GM23248 (cell line): ENCODE results near the gene MTMR11. TPM values are rescaled to one million over a fixed set of nuclear protein-coding genes. Genes with fewer than 3 reads are reported as not detected.

Source experiments
- DNase-seq: peaks from one replicate; pipeline ENCODE4 v3.0.0-alpha.2; 2015
- H2AFZ ChIP-seq: fragments of 200-600 bp; sonication (generic); 2 replicates; pipeline ENCODE4 v1.6.1; 2016; ENCODE audit warnings: antibody characterized with exemption
- H3F3A ChIP-seq: fragments of 200-600 bp; sonication (generic); 2 replicates; pipeline ENCODE4 v1.6.1; 2016; ENCODE audit warnings: mild to moderate bottlenecking, antibody characterized with exemption, mixed run types; ENCODE audit not compliant: insufficient read depth
- H3K27ac ChIP-seq: fragments of 200-600 bp; sonication (generic); 2 replicates; pipeline ENCODE4 v1.5.1; 2016; ENCODE audit warnings: mild to moderate bottlenecking
- H3K27me3 ChIP-seq: fragments of 200-600 bp; sonication (generic); replicated peaks from 2 replicates; pipeline ENCODE4 v1.6.1; 2016; ENCODE audit warnings: mild to moderate bottlenecking; ENCODE audit not compliant: insufficient read depth
- H3K36me3 ChIP-seq: fragments of 200-600 bp; sonication (generic); 2 replicates; pipeline ENCODE4 v1.6.1; 2016; ENCODE audit warnings: low read depth, mild to moderate bottlenecking
- H3K4me1 ChIP-seq: fragments of 200-600 bp; sonication (generic); 2 replicates; pipeline ENCODE4 v1.6.1; 2016; ENCODE audit warnings: mild to moderate bottlenecking; ENCODE audit not compliant: insufficient read depth
- H3K4me2 ChIP-seq: fragments of 200-600 bp; sonication (generic); one replicate; pipeline ENCODE4 v1.6.1; 2016; ENCODE audit warnings: mild to moderate bottlenecking; ENCODE audit not compliant: unreplicated experiment
- H3K4me3 ChIP-seq: fragments of 200-600 bp; sonication (generic); 2 replicates; pipeline ENCODE4 v1.5.1; 2016; ENCODE audit warnings: mild to moderate bottlenecking
- H3K79me2 ChIP-seq: fragments of 200-600 bp; sonication (generic); 2 replicates; pipeline ENCODE4 v1.6.1; 2016; ENCODE audit warnings: mild to moderate bottlenecking; ENCODE audit not compliant: insufficient read depth
- H3K9ac ChIP-seq: fragments of 200-600 bp; sonication (generic); 2 replicates; pipeline ENCODE4 v1.6.1; 2016; ENCODE audit warnings: mild to moderate bottlenecking
- H3K9me2 ChIP-seq: fragments of 200-600 bp; sonication (generic); 2 replicates; pipeline ENCODE4 v1.6.1; 2016; ENCODE audit warnings: mixed run types, mild to moderate bottlenecking, moderate library complexity; ENCODE audit not compliant: insufficient read depth
- H3K9me3 ChIP-seq: fragments of 200-600 bp; sonication (generic); one replicate; pipeline ENCODE4 v1.6.1; 2017; ENCODE audit warnings: low read depth
- H4K20me1 ChIP-seq: fragments of 200-600 bp; sonication (generic); 2 replicates; pipeline ENCODE4 v1.6.0; 2016; ENCODE audit not compliant: insufficient read depth
- EZH2 ChIP-seq: fragments of 200-600 bp; sonication (generic); IDR thresholded peaks from 2 replicates; pipeline ENCODE4 v1.6.1; 2018; ENCODE audit warnings: antibody characterized with exemption, mild to moderate bottlenecking; ENCODE audit not compliant: insufficient read depth, poor library complexity, severe bottlenecking
- EZH2phosphoT487 ChIP-seq: fragments of 200-600 bp; sonication (generic); IDR thresholded peaks from 2 replicates; pipeline ENCODE4 v1.6.1; 2018; ENCODE audit warnings: antibody characterized with exemption, moderate library complexity, mild to moderate bottlenecking, low read depth; ENCODE audit not compliant: insufficient read depth
- WGBS, 2 experiments: methylation state at CpG; one replicate each; pipeline ENCODE4 v1.1.6; 2015 to 2017; ENCODE audit warnings: low lambda C conversion rate in 2 of 2, low coverage in 1 of 2; ENCODE audit errors: missing lambda C conversion rate in 2 of 2; 5-methylcytosine and 5-hydroxymethylcytosine counted together
- in situ Hi-C: fragments of 300-500 bp; cut with MboI; formaldehyde crosslinking; loops from 2 replicates; pipeline ENCODE4 v1.15.0; 2020
- polyA plus RNA-seq: library from polyadenylated mRNA; unstranded; fragments of >200 nt; fragmentation: Nextera tagmentation; extraction: Ambion mirVana; gene quantifications from 2 replicates; pipeline ENCODE4 v1.2.1, GENCODE V29; 2016
- total RNA-seq: library from RNA; depleted of rRNA; stranded (reverse); fragments of >200 nt; shearing (Covaris generic); gene quantifications from 2 replicates; pipeline ENCODE4 v1.2.3, GENCODE V29; 2014

MTMR11 gene
- total and polyA plus RNA-seq, 2 experiments from 2014 or later, result 12.4 to 13.1 TPM

DNA sequence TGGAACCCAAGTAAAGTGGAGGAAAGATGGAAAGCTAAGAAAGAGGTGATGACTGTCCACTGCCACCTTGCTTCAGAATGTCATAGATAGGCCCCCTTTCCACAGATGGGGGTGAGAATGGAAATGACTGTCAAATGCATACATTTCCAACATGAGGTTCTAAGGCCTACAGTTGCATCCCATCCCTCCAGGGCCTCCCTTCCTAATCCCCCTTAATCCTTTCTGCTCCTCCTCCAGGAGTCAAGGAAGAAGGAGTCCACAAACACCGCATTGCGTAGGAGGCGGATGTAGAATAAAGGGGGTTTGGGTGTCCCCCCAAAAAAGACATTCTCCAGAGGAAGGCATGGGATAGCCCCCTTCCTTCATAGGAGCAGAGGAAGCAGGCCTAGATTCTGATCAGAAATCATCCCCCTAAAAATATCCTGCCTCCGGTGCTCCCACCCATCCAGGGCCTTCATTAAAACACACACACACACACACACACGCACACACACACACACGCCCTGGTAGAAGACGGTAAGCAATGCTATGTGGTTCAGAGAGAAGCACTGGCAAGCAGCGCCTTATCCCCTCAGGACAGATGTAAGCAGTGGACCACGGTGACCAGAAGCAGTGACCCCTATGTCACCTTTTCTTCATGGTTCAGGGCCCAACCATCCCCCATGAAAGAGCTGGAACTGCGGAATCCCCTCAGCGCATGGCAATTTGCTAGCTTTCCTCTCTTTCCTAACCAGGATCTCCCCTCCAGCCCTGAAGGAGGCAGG is 21.1 kb downstream of the MTMR11 start:
- in situ Hi-C loops, result no loop called here
- WGBS, 2 experiments, result 77 to 81% methylated on average over 11 of the region's 11 CpGs

DNA sequence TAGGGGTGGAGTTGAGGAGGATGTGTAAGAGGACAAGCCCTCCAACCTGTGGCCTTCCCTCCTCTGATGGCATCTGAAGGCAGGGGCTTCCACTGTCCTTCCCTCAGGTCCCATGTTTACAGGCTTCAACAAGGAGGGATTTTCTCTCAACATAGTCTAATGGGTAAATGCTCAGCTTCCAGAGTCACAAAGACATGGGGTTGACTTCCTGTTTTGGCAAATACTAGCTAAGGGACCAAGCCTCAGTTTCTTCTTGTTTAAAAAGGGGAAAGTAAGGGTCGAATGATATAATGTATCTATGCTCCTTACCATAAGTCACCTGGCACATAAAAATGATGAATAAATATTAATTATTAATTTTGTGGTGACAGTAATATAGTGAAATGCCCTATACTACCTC is 22.1 kb downstream of the MTMR11 start:
- no peaks in the 10 kb centered on the region for H3K4me1 ChIP-seq
- H3K79me2 ChIP-seq, result no peaks in the 10 kb centered on the region
- no peaks in the 10 kb centered on the region for H3K27me3 ChIP-seq
- WGBS, 2 experiments, result 50 to 61% methylated on average over 1 of the region's 1 CpG
- no peaks in the 10 kb centered on the region for H4K20me1 ChIP-seq
- H3K4me2 ChIP-seq, result no peak overlapping the region
- H2AFZ ChIP-seq, result no peak overlapping the region
- peaks cover 6% of the 10 kb centered on the region; the same call in 1 of the 2 replicates for H3F3A ChIP-seq
- H3K4me3 ChIP-seq, result no peak overlapping the region
- no peaks in the 10 kb centered on the region for H3K9me3 ChIP-seq
- TF ChIP-seq EZH2phosphoT487, result no peak
- no peak for TF ChIP-seq EZH2
- H3K27ac ChIP-seq, result no peak overlapping the region
- in situ Hi-C loops, result no loop called here
- H3K36me3 ChIP-seq, result no peaks in the 10 kb centered on the region
- no peak for DNase-seq
- no peak overlapping the region for H3K9ac ChIP-seq
- no peaks in the 10 kb centered on the region for H3K9me2 ChIP-seq

More for the DNA sequence above, 21.1 kb downstream of the MTMR11 start:
- Histone ChIP-seq H3K27me3 (no peaks in the 10 kb centered on the region), H4K20me1 (no peaks in the 10 kb centered on the region), H3K27ac (no peak overlapping the region), H2AFZ (no peak overlapping the region), H3K9me3 (no peaks in the 10 kb centered on the region), H3K79me2 (no peaks in the 10 kb centered on the region), H3F3A (peaks cover 6% of the 10 kb centered on the region; the same call in 1 of the 2 replicates), H3K4me2 (no peak overlapping the region), H3K9me2 (no peaks in the 10 kb centered on the region), H3K4me1 (no peaks in the 10 kb centered on the region), H3K9ac (no peak overlapping the region), H3K36me3 (no peaks in the 10 kb centered on the region), H3K4me3 (no peak overlapping the region)
- TF ChIP-seq EZH2phosphoT487 (no peak), EZH2 (no peak)
- DNase-seq, result no peak

DNA sequence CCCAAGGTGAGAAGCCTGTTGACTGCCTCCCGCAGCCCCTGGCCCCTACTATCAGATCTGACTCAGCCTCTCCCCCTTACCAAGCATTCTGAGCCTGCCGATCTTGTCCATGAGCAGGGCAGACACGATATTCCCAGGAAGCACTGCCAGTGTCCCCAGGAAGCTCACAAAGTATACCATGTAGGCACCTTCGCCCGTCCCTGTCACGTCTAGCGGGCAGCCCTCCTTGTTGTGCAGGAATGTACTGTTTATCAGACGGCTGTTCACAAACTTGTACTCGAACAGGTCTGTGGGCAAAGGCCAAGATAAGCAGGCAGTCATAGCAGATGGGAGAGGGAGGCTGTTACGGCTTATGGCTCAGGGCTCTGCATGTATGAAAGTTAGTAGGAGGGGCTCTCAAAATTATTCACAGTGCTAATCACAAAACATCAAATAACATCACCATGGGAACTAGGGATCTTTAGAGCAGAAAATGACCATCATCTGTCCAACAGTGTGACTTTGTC is 30.1 kb downstream of the MTMR11 start:
- Histone ChIP-seq H4K20me1 (no peaks in the 10 kb centered on the region), H3K4me1 (no peaks in the 10 kb centered on the region), H3K4me3 (no peak overlapping the region), H3K9me2 (no peaks in the 10 kb centered on the region), H3K4me2 (no peak overlapping the region), H3K9ac (no peak overlapping the region), H3K79me2 (no peaks in the 10 kb centered on the region), H3K27me3 (no peaks in the 10 kb centered on the region), H2AFZ (no peak overlapping the region), H3K36me3 (no peaks in the 10 kb centered on the region), H3K27ac (no peak overlapping the region), H3K9me3 (no peaks in the 10 kb centered on the region), H3F3A (no peaks in the 10 kb centered on the region)
- no peak for TF ChIP-seq EZH2
- no peak for TF ChIP-seq EZH2phosphoT487
- in situ Hi-C loops, result no loop called here
- WGBS, 2 experiments, result 84 to 86% methylated on average over 10 of the region's 10 CpGs
- no peak for DNase-seq

DNA sequence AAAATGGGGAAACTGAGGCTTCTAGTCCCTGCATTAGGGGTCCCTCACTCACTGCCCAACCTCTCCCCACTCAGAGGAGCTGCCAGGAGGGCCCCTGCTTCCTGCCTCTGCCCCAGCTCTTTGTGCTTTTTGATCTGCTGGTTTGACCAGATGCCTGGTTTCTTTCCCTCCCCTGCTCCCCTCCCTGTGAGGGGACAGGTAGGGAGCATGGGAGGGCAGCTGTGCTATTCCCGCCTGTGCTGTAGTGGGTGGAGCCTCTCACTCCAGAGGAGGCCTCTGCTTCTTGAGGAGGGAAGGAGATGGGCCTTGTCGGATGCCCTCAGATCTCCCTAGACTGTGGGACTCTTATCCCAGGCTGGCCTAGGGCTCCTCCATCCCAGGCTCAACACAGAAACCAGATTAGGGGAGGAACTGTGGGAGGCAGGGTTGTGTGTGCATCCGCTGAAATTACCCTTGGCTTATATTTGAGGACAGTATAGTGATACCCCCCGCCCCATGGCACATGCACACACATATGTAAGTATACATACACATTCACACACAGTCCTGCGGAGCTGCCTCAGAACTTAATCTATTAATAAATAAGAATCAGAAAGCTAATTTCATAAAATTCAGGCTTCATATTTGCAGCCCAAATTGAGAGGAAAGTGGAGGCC is 32.7 kb downstream of the MTMR11 start:
- no peak for DNase-seq
- 73% methylated on average over 5 of the region's 5 CpGs for WGBS, 2 experiments
- Histone ChIP-seq H3K9me2 (no peaks in the 10 kb centered on the region), H3K4me2 (no peak overlapping the region), H3K27ac (no peak overlapping the region), H3F3A (no peaks in the 10 kb centered on the region), H3K4me3 (no peak overlapping the region), H3K36me3 (no peaks in the 10 kb centered on the region), H2AFZ (no peak overlapping the region), H3K4me1 (no peaks in the 10 kb centered on the region), H4K20me1 (no peaks in the 10 kb centered on the region), H3K79me2 (no peaks in the 10 kb centered on the region), H3K9ac (no peak overlapping the region), H3K27me3 (no peaks in the 10 kb centered on the region), H3K9me3 (no peaks in the 10 kb centered on the region)
- in situ Hi-C loops, result no loop called here
- TF ChIP-seq EZH2 (no peak), EZH2phosphoT487 (no peak)
